DMS79 treated with DMSO at 0.1 percent for 48 hours (cell line): ENCODE results near the gene CFAP58.

Experiments used
- DNase-seq: peaks from one replicate; lab custom pipeline; 2025; lab: John Stamatoyannopoulos, UW

CFAP58 gene

DNA sequence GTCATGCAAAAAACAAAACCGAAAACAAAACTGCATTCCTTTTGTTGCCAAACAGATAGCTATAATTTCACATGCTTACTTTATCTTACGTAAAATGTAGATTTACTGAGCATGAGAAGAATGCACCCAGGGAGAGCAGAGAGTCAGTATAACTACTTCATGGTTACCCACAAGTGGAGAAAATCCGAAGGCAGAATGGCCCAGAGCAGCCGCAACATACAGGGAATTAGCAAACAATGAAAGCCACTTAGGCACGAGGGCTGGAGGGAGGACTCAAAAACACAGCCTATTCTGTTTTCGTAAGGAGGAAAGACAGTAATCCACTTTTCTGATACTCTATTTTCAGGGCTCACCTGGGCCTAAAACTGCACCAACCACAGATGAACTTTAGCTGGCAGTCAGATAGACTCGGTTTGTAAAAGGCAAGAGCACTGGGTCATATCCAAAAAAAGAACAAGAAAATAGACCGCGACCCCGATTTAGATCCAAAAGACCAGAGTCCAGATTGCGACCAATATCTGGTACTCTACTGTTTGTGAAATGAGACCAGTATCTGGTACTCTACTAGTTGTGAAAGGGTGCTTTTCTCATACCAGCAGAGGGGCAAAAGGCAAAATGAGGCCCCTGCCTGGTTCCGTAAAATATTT is 16.7 kb upstream of the CFAP58 start:
- DNase-seq, result no peak

GRCh38 chr10:104337521-104337984 is 16.1 kb upstream of the CFAP58 start:
- DNase-seq, result no peak

- no peak for DNase-seq
Observed at GRCh38 chr10:104337985-104338735, 15.5 kb upstream of the CFAP58 start, which contains the start of gene ITPRIP. Gene ITPRIP (minus strand): TSS chr10:104338465. CDS start chr10:104316051, 22,414 bp downstream.

- DNase-seq, result no peak
Observed at GRCh38 chr10:104339469-104340110, 14.0 kb upstream of the CFAP58 start.

GRCh38 chr10:104340111-104340526 is 13.5 kb upstream of the CFAP58 start:
- no peak for DNase-seq

DNA sequence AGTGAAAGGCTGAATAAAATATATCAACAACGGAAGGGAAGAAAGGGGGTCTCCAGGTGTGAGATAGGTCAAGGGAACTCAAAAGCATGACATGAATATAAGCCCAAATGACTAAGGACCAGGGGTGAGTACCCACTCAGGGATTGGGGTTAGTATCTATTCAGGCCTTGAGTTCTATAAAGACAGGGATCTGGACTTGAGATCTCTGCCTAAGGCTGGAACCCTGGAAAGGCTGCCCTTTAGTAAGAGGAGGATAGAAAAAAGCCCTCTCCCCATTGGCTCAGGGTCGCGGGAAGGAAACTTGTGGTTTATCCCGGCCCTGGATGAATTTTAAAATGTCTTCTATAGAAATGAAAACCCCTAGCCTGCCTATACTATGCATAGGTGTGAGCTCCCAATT is 13.0 kb upstream of the CFAP58 start:
- DNase-seq, result no peak

GRCh38 chr10:104342941-104343411 is 10.7 kb upstream of the CFAP58 start:
- DNase-seq, result no peak

DNA sequence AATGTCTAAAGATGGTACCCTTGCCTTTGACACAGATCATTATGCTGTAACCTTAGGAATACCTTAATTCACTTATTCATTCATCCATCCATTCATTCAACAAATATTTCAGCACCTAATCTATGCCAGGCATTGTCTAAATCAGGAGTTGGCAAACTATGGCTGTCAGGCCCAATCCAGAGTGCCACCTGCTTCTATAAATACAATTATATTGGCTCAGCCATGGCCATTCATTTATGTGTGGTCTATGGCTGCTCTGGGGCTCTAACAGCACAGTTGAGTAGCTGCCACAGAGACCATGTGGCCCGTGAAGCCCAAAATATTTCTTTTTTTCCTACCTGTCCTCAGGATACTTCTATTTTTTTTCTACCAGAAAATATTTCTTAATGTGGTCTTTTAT is 9.4 kb upstream of the CFAP58 start:
- no peak for DNase-seq

- DNase-seq, result no peak
Observed at GRCh38 chr10:104345515-104345914, 8.1 kb upstream of the CFAP58 start.

GRCh38 chr10:104345941-104346340 is 7.7 kb upstream of the CFAP58 start:
- no peak for DNase-seq

GRCh38 chr10:104347295-104348045 is 6.2 kb upstream of the CFAP58 start:
- no peak for DNase-seq

DNA sequence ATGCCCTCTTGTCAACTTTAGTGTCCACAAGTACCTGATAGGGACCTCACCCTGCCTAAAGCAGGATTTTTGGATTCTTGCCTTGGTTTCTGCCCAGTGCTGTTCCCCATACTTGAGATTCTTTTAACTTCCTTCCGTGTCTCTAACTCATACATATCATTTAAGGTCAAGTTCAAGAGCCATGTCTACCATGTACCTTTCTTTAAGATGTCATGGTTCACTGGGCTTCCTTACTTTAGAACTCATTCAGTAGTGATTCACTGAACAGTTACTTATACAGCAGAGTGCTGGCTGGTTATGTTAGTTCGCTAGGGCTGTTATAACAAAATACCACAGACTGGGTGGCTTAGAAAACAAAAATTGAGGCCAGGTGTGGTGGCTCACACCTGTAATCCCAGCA is 5.0 kb upstream of the CFAP58 start:
- DNase-seq, result no peak

DNA sequence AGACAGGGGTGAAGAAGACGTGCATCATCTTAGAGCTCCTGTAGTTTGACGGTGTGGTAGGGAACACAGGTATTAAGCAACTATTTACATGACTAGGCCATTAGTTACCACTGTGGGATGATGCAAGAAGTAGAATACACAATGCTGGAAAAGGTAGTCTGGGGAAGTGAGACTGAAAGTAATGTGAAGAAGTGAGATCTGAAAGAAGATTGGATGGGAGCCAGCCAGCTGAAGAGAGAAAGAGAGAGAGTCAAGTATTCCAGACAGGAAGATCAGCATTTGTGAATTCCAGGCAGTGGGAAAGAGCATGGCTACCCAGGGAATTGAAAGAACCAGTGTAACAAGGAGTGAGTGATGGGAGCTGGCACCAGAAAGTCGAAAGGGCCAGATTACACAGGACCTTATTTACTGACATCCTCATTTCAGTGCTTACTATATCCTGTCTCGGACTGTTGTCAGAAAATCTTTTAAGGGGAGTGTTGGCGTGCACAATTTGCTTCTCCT is 4.0 kb upstream of the CFAP58 start:
- DNase-seq, result no peak

DNA sequence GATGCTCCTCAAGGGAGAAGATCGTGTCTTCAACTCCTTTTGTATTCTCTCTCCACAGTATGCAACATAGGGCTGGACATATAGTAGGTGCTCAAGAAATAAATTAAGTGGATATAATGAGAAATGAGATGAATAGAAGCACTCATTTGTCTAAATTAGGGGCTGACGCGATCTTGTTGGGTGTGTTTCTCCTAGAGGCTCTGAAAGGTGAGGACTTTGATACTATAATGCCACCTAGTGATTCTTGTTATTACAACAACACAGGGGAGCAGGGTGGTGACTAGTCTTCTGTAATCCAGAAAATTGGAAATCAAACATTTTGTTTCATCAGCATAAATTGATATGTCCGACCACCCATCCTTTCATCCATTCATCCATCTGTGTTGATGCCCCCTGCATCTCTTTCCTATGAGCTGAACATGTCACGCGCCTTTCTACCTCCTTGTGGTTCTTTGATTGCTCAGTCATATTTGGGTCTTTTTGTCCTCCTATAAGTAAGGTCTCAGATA is 3.5 kb upstream of the CFAP58 start:
- DNase-seq, result peak; percentile 33

DNA sequence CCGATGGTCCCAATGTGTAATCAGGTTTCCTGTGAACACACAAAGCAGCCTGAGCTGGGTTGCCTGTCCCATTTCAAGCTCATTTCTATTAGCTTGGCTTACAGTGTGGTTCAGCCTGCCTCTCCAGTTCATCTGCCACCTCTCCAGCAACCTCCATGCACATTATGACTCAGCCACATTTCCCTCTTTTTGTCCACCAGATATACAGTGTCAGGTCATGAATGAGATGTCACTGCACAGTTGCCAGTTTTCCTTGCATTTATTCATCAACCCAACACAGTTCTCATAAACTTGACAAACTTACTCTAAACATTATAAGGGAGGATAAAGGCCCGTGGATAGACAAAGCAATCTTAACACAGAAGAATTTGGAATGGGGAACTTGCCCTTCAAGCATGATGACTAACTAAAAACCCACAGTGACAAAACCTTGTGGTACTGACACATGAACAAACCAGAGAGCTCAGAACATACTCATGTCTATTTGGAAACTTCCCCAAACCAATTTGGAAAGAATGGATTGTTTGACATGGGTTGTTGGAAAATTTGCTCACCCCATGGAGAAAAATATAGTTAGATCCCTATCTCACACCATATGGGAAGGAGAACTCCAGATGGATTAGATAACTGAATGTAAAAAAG is 2.5 kb upstream of the CFAP58 start:
- no peak for DNase-seq

- no peak for DNase-seq
Observed at GRCh38 chr10:104351919-104352318, 1.7 kb upstream of the CFAP58 start.

- DNase-seq, result no peak
Observed at GRCh38 chr10:104359811-104360210, 6.2 kb downstream of the CFAP58 start.

DNA sequence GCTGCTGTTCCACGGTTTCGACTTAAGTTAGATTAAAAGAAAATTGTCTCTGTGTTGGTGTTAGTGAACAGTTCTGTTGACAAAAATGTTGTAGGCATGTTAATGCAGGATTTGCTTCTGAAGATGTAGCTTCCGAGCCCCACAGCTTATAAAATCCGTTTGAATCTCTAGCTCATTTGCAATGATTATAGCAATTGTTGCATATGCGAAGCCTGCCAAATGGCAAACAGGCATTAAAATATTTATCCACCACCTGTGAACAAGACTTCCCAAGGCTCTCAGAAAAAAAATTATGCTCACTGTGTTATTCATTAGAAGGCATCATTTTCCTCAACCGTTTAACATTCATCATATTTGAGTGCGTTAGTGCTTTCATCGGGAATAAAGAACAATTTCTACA is 14.3 kb downstream of the CFAP58 start:
- DNase-seq, result no peak

DNA sequence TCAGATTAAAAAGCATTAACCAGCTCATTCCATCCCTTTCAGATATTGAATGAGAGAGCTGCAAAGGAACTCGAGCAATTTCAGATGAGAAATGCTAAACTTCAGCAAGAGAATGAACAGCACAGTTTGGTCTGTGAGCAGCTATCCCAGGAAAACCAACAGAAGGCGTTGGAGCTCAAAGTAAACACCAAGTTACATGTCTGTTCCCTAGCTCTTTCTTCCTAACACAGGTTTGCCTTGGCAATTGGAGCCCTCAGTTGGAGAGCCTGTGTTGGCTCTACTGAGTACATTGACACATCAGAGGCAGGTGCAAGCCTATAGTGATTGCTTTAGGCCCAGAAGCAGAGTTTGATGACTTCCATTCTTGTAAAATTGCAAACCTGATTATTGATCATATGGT is 14.7 kb downstream of the CFAP58 start:
- no peak for DNase-seq

DNA sequence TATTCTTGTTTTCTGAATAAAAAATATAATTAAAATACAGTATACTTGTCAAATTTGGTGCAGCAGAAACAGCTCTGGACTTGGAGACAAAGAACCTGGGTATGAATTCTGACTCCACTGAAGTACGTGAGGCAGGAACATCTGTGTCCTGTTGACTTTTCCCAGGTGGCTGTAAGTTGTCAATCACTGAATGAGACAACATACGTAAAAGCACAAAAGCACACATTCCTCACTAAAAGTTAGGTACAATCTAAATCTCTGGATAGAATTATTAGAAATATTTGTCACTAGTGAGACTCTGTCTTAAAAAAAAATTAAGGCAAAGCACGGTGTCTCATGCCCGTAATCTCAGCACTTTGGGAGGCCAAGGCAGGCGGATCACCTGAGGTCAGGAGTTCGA is 18.1 kb downstream of the CFAP58 start:
- DNase-seq, result no peak

GRCh38 chr10:104374591-104374990 is 21.0 kb downstream of the CFAP58 start:
- no peak for DNase-seq
